Esophagus squamous epithelium (tissue), 5 donors: ENCODE results near the gene HAPSTR1. TPM values are rescaled to one million over a fixed set of nuclear protein-coding genes. Genes with fewer than 3 reads are reported as not detected.

ENCODE experiments used
- DNase-seq: peaks from one replicate; lab custom pipeline; 2025; lab: John Stamatoyannopoulos, UW
- H3K27ac ChIP-seq, 4 donors: fragments of 200-600 bp; sonication (generic); one replicate each; pipeline ENCODE4 v1.5.1; 2016 to 2019; ENCODE audit warnings: mild to moderate bottlenecking in 1 of 4
- H3K27me3 ChIP-seq, 4 donors: fragments of 200-600 bp; sonication (generic); 1 replicate in 3 of 4; 2 replicates in 1 of 4; pipeline versions ENCODE4 v1.5.1 to v1.6.0; 2017 to 2021; ENCODE audit warnings: antibody characterized with exemption in 1 of 4
- H3K36me3 ChIP-seq, 3 donors: fragments of 200-600 bp; sonication (generic); one replicate each; pipeline ENCODE4 v1.5.1; 2016 to 2019
- H3K4me1 ChIP-seq, 3 donors: fragments of 200-600 bp; sonication (generic); one replicate each; pipeline ENCODE4 v1.5.1; 2017 to 2019
- H3K4me3 ChIP-seq, 4 donors: fragments of 200-600 bp; sonication (generic); 1 replicate in 3 of 4; 2 replicates in 1 of 4; pipeline ENCODE4 v1.5.1; 2016 to 2019; ENCODE audit warnings: mild to moderate bottlenecking in 2 of 4, moderate library complexity in 1 of 4
- H3K9me3 ChIP-seq, 3 donors: fragments of 200-600 bp; sonication (generic); one replicate each; pipeline ENCODE4 v1.5.1; 2016 to 2019
- CTCF ChIP-seq, 6 experiments: fragments of 450-650 bp in 4 of 6; fragments of 200-600 bp in 2 of 6; sonication (generic) in 2 of 6; IDR thresholded peaks; one replicate each; pipeline ENCODE4 v1.5.1; 2016 to 2019; ENCODE audit warnings: antibody characterized with exemption in 6 of 6, mild to moderate bottlenecking in 4 of 6, moderate library complexity in 4 of 6
- POLR2A ChIP-seq, 4 donors: fragments of 450-650 bp; IDR thresholded peaks; one replicate each; pipeline ENCODE4 v1.6.1; 2017; ENCODE audit warnings: antibody characterized with exemption in 4 of 4, mild to moderate bottlenecking in 4 of 4, moderate library complexity in 3 of 4
- WGBS, 2 donors: methylation state at CpG; one replicate each; pipeline ENCODE4 v1.1.5; 2018; 5-methylcytosine and 5-hydroxymethylcytosine counted together
- intact Hi-C: fragments of 100-400 bp; cut with DNase I; formaldehyde crosslinking; loops from one replicate; pipeline ENCODE4 v1.15.0; 2022
- total RNA-seq, 4 donors: library from RNA; depleted of rRNA; stranded (reverse); fragments of >200 nt; gene quantifications; one replicate each; pipeline ENCODE4 v1.1.0, GENCODE V29; 2016
- donor health status: DM: yes; HTN: yes; CAD: no.

HAPSTR1 gene
- total RNA-seq, 4 donors from 2014 or later, result 37.8 to 59.8 (median 47.0) TPM

DNA sequence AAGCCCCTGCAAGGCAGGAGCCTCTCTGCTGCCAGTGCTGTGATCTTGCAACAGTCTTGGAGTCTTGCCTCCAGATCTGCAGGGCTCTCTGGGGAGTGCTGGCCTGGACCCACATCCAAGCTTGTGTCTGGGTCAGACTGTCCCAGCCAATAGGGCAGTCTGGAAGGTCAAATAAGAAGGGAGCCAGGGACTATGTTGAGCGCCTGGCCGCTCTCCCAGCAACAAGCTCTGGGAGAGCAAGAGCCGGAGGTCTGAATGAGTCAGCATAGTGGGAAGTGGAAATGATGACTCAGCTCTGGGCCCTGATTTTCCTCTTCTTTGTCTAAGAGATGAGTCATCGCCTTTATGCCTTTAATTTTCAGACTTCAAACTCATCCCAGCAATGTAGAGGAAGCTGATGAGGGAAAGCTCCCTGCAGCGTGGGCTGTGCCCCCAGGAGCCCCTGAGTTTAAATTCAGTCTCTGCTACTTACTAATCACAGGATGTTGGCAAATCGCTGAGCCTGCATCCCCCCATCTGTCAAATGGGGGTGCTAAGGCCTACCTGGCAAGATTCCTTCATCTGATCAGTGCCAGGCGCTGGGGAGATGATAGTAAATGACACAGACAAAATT lies 43.6 kb upstream of the HAPSTR1 start:
- TF ChIP-seq POLR2A (IDR thresholded peaks at IDR 0.05), result no peak
- TF ChIP-seq CTCF (IDR thresholded peaks at IDR 0.05), result no peak
- Histone ChIP-seq H3K9me3 (no peaks in the 10 kb centered on the region), H3K27ac (peak overlapping the region; percentile 32 to 78 (median 58)), H3K4me1 (peaks cover 10 to 21% (median 14%) of the 10 kb centered on the region in 3 donors), H3K36me3 (no peaks in the 10 kb centered on the region), H3K27me3 (no peaks in the 10 kb centered on the region), H3K4me3 (no peak overlapping the region)
- intact Hi-C loops, result no loop called here
- DNase-seq, result peak; percentile 29
- 7 to 17% methylated on average over 4 to 7 of the region's 7 CpGs for WGBS, 2 donors

DNA sequence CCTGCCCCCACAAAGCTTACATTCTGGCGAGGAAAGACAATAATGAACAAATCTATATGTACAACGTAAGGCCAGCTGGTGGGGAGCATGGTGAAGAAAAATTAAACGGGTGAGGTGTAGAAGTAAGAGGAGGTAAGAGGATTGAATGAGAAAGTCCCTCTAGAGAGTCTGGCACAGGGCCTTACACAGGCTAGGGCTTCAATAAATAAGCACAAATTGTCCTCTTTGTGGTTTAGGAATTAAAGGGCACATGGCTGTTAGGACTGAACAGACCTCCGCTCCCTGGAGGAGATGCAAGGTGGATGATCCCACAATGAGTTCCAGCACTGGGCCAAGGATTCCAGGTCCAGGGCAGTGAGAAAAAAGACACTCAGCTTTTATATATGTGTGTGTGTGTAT lies 43.1 kb upstream of the HAPSTR1 start:
- peak overlapping the region; percentile 32 to 78 (median 58) for H3K27ac ChIP-seq
- no peaks in the 10 kb centered on the region for H3K27me3 ChIP-seq
- no peaks in the 10 kb centered on the region for H3K9me3 ChIP-seq
- no peaks in the 10 kb centered on the region for H3K36me3 ChIP-seq
- DNase-seq, result no peak
- peaks cover 10 to 25% (median 14%) of the 10 kb centered on the region in 3 donors for H3K4me1 ChIP-seq
- no peak overlapping the region for H3K4me3 ChIP-seq
- no peak for TF ChIP-seq CTCF (IDR thresholded peaks at IDR 0.05)
- no peak for TF ChIP-seq POLR2A (IDR thresholded peaks at IDR 0.05)
- intact Hi-C loops, result no loop called here
- WGBS, 2 donors, result 49 to 51% methylated on average over 4 of the region's 4 CpGs

GRCh38 chr16:9049241-9049640 lies 42.2 kb upstream of the HAPSTR1 start:
- no peaks in the 10 kb centered on the region for H3K36me3 ChIP-seq
- TF ChIP-seq POLR2A (IDR thresholded peaks at IDR 0.05), result no peak
- no peak for TF ChIP-seq CTCF (IDR thresholded peaks at IDR 0.05)
- WGBS, 2 donors, result 58 to 69% methylated on average over 7 of the region's 7 CpGs
- intact Hi-C loops, result no loop called here
- H3K9me3 ChIP-seq, result no peaks in the 10 kb centered on the region
- DNase-seq, result no peak
- H3K4me1 ChIP-seq, result peaks cover 10 to 25% (median 14%) of the 10 kb centered on the region in 3 donors
- H3K4me3 ChIP-seq, result no peak overlapping the region
- H3K27ac ChIP-seq, result no peak overlapping the region
- H3K27me3 ChIP-seq, result no peaks in the 10 kb centered on the region

DNA sequence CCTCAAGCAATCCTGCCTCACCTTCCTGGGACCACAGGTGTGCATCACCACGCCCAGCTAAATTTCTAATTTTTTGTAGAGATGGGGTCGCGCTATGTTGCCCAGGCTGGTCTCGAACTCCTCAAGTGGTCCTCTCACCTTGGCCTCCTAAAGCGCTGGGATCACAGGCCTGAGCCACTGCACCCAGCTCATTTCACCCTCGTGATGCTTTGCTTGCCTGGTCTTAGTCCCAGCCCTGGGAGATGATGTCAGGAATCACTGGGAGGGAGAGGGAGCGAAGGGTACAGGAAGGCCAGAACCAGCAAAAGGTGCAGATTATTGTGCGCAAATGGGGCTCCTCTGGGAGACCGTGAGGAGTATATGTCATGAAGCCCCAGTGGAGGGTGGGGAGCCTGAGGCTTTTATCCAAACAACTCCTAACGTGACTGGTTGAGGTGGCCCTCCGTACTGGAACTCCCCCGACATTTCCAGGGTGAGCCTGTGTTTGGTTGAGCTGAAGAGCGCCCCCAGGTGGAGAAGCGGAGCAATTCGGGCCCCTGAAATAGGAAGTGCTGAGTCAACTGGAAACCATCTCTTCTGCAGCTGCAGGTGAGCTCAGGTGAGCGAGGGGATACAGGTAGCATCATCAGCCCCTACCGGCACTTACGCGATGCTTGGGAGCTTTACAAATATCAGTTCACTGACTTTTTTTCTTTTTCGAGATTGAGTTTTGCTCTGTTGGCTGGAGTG lies 41.2 kb upstream of the HAPSTR1 start:
- Histone ChIP-seq H3K36me3 (no peaks in the 10 kb centered on the region), H3K27ac (no peak overlapping the region), H3K9me3 (no peaks in the 10 kb centered on the region), H3K4me1 (peaks cover 10 to 25% (median 14%) of the 10 kb centered on the region in 3 donors), H3K4me3 (no peak overlapping the region), H3K27me3 (no peaks in the 10 kb centered on the region)
- TF ChIP-seq CTCF (IDR thresholded peaks at IDR 0.05) (peak in 2 of 6 experiments; percentile 13 to 52), POLR2A (IDR thresholded peaks at IDR 0.05) (no peak)
- no peak for DNase-seq
- intact Hi-C loops, result no loop called here
- WGBS, 2 donors, result 67 to 80% methylated on average over 12 to 19 of the region's 20 CpGs

DNA sequence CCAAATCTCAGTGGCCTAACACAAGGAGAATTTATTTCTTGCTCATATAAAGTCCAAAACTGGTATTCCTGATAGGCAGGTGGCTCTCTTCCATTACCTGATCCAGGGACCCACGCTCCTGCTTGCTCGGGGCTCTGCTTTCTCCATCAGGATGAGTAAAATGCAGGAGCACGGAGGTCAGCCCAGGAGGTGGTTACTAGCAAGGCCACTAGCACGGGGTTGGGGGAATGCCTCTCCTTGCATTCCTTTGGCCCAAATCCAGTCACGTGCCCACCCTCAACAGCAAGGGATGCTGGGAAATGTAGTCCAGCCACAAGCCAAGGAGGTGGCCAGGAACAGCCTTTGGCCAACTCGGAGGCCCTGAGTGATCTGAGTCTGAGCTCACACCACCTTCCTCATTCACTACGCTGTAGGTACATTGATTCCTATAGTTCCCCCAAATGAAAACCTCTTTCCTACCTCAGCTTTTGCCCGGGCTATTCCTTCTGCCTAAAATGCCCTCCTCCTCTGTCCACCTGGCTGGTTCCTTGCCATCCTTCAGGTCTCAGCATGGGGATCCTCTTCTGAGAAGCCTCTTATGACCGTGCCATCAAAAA lies 38.3 kb upstream of the HAPSTR1 start:
- intact Hi-C loops, result no loop called here
- DNase-seq, result no peak

More for the DNA sequence above, 38.3 kb upstream of the HAPSTR1 start:
- H3K4me3 ChIP-seq, result no peak overlapping the region
- H3K27ac ChIP-seq, result no peak overlapping the region
- 41 to 47% methylated on average over 8 to 9 of the region's 9 CpGs for WGBS, 2 donors
- no peak for TF ChIP-seq POLR2A (IDR thresholded peaks at IDR 0.05)
- TF ChIP-seq CTCF (IDR thresholded peaks at IDR 0.05), result no peak
- no peaks in the 10 kb centered on the region for H3K9me3 ChIP-seq
- H3K36me3 ChIP-seq, result no peaks in the 10 kb centered on the region
- peaks cover under 1 to 14% (median 3%) of the 10 kb centered on the region in 3 donors for H3K4me1 ChIP-seq
- H3K27me3 ChIP-seq, result no peaks in the 10 kb centered on the region
